ENCODE data around the gene FBXO28.
"Not testable (repeated sequence)": the region's sequence is repeated elsewhere in the genome, so short reads cannot be mapped to it uniquely, and the experiment has no call there.

The FBXO28 gene, protein sequence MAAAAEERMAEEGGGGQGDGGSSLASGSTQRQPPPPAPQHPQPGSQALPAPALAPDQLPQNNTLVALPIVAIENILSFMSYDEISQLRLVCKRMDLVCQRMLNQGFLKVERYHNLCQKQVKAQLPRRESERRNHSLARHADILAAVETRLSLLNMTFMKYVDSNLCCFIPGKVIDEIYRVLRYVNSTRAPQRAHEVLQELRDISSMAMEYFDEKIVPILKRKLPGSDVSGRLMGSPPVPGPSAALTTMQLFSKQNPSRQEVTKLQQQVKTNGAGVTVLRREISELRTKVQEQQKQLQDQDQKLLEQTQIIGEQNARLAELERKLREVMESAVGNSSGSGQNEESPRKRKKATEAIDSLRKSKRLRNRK

DNA sequence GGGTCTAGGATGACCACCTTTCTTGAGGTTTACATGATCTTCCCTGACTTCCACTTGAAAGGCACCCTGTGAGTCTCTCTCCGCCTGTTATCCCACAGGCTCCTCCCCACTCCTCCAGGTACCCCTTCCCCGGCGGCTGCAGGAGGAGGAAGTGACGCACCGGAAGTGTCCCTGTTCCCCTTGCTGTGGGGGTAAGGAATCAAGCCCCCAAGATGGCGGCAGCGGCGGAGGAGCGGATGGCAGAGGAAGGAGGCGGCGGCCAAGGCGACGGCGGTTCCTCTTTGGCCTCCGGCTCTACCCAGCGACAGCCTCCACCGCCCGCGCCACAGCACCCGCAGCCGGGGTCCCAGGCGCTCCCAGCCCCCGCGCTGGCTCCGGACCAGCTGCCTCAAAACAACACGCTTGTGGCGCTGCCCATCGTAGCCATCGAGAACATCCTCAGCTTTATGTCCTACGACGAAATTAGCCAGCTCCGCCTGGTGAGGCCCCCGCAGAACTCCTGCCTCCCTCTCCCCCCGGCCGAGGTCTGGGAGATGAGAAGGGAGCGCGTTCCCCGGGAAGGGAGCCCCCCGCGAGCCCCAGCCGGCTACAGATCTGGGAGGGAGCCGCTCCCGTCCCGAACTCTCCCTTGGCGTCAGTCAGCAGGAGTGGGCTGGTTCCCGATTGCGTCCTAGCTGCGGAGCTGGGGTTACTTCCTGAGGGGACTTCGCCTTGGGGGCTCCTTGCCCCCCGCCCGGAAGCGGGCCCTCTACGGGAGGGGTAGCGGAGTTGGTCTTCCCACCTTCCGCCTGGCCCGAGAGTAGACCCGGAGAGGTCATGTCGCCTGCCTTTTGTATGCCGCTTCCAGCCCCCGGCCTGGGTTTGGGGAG, at the start of gene FBXO28:
FBXO28 (plus strand) TSS at position 194 of the 869 bp plus-strand sequence; CDS start at position 213, 19 bp downstream.
- DNase-seq (ENCODE audit: low read depth in 2 of 2), result peak; percentile 92 to 95

DNA sequence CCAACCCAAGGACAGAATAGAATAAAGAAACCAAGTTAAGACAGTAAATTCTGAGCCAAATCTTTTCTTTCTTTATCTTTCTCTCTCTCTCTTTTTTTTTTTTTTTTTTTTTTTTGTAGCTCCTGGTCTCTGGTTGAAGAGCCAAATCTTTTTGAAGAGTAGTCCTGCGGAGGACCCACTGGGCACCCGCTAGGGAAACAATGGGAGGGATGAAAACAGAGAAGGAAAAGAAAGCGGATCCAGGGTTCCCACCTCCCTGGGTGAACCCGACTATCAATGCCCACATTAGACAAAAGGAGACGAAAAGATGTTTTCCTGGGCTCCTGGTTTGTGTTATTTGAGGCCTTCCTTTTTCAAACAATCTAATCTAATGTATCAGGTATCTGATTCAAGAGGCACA, 49.8 kb upstream of the FBXO28 start:
- no peak for DNase-seq (ENCODE audit: low read depth in 2 of 2)

DNA sequence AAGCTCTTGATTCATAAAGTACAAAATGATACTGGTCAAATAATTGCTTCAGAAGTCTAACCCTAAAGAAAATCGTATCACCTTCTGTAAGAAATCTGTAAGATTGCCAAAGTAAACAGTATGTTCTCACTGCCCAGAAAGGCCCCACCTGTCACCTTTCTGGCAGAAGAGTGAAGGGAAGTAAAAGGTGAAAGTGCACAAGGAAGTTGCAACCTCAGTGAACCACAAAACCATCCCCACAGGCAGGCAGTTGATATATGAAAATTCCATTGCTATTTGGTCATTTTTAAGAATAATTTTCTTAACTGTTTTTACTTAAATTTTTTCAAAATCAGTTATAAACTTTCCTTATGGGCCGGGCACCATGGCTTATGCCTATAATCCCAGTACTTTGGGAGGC, 48.5 kb upstream of the FBXO28 start:
- no peak for DNase-seq (ENCODE audit: low read depth in 2 of 2)

DNA sequence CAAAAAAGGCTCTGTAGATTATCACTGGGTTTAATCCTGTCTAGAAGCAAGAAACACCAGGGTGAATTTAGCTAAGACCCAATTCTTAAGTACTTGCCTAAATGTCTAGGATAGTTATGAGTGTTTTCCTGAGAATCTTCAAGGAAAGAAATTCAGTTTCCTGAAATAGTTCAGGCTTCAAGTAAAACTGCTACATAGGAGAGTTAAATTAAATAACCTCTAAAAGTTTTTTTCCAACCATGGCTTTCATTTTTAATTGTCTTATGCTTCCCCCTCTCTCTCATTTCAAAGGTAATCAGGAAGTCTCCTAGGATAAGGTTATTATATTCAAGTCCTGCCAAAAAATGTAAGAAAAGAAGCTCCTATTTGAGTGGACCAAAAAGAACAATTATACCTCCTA, 46.7 kb upstream of the FBXO28 start:
- DNase-seq (ENCODE audit: low read depth in 2 of 2), result no peak

DNA sequence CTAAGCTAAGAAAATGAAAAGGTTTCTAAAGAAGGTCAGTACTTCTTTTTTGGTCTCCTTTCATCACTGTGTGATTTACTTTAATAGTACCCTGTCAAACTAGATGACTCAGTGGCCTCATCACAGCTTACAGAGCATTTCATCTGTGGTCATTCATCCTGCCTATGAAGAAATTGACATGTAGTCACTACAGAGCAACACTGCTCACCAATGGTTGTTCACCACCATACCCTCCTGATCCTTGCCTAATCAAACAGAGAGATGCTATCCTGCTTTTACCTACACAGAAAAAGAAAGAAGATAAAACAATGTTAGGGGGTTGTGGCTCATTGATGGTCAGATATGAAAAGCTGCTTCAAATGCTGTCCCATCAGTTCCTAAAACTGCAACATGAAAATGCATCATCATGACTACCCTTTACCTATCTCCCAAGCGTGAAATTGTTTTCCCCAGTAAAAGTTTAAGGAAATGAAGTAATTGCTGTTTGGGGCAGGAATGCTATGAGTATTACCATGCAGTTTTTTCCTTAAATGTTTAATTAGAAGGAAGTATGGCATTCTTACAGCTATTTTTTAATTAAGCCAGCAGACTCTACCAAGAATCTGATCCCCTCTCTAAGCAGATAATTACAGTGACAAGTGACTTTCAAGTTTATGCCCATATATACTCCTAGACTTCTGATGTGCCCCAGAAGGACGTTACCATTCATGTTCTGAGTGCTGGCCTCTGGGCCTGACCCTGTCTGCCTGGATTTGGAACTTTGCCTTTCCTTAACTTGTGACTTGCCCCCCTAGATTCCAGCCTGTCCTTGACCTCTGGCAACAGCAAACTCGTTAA, 46.1 kb upstream of the FBXO28 start:
- no peak for DNase-seq (ENCODE audit: low read depth in 2 of 2)

DNA sequence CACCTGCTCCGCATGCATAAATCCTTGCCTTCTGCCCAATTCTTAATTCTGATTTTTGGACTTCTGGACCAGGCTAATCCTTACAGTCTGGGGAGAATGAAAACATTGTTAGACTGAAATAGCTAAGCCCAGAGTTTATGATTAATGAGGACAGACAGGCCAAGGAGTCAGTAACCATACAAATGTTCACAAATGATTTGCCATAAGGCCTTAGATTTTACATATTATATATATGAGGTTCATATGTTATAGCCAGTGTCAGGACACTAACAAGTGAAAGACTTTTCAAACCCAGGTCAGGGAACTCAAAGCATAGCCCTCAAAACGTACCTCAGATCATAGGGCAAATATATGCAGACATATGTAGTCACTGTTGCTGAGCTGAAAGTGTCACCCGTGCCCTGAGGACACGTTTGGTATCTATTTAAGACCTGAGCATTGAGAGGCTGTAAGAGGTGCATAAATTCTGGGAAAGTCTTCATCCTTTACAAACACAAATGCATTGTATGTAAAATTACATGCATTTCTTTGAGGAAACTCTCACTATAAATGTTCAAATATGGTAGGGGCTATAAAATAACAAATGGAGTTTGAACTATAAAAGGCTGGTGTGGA, 45.3 kb upstream of the FBXO28 start:
- DNase-seq (ENCODE audit: low read depth in 2 of 2), result no peak

DNA sequence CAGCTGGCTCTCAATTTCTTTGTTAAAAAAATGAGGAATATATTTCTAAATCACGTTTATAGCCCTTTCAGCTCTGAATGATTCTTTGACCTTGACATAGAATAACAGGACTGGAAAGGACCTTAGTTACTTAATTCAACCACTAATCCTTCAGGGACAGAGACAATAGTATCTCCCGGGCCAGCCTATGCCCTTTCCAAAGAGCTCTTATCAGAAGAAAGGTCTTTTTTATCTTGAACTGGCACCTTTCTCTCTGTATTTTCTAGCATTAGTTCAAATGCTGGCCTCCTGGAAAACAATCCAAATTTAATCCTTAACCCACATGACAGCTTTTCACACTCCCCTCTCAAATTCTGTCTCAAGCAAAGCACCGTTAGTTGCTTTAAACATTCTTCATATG, 44.8 kb upstream of the FBXO28 start:
- DNase-seq (ENCODE audit: low read depth in 2 of 2), result no peak

DNA sequence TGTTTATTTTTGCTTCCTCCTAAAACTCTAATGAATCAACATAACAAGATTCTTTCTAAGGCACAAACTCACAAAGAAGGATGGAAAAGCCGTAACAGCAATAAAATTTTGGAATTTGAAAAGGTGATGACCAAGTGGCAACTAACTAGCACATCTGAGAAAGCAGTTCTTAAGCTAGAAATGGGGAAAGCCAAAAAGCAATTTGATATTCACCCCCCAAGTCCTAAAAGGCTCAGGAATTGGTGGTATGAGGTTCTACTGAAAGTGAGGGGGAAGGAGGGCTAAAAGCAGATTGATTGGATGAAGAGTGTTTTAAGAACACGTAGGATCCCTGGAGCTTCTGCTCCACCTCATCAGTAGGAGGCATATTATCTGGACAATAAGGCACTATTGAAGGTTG, 43.4 kb upstream of the FBXO28 start:
- no peak for DNase-seq (ENCODE audit: low read depth in 2 of 2)

DNA sequence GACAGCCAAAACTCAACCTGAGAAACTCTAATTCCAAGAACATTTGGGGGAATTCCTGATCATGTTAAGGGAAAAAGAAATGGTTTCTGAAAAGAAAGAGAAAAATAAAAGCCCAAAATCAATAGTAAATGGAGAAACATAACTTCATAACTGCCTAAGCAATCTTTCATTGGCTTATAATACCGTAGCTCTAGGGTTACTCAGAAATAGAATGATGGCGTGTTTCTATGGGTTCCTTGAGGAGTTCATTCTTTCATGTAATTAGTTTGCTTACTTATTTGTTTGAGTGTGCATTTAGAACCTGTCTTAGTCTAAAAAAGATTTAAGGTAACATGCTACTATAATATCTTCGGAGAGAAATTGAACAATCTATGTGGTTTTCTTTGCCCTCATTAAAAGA, 37.5 kb upstream of the FBXO28 start:
- DNase-seq (ENCODE audit: low read depth in 2 of 2), result no peak

DNA sequence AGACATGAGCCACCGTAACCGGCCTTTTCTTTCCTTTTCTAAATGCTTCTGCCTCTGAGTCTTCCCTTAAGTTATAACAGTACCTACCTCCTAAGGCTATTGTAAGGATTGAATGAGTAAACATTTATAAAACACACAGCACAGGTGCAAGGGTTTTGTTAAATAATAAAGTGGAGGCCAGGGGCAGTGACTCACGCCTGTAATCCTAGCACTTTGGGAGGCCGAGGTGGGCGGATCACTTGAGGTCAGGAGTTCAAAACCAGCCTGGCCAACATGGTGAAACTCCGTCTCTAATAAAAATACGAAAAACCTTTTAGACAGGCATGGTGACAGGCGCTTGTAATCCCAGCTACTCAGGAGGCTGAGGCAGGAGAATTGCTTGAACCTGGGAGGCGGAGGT, 34.3 kb upstream of the FBXO28 start:
- DNase-seq (ENCODE audit: low read depth in 2 of 2), result not testable (repeated sequence)

DNA sequence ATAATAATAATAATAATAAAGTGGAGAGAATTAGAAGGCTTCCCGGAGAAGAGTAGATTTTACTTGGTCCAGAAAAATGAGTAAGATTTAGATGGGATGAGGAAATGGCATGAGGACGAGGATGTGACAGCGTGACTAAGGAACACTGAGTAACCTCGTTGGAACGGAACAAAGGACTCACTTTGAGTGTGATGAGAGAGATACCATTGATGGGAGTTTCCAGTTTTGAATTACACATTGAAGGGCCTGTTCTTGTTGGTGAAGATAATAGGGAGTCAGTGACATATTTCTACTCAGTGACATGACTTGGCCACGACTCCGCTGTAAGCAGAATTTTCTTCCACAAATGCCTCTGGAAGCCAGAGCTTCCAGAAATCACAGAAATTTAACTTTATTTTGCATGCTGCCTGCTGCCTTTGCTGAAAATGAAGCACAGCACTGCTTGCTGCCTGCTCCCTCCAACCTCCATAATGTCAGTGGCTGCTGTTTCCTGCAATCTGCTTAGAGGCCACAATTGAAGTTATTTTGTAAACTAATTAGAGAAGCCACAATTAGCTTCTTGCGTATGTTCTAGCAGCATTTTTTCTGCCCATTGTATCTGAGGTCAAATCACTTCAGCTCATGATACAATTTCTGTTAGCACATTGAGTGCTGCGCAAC, 33.7 kb upstream of the FBXO28 start:
- DNase-seq (ENCODE audit: low read depth in 2 of 2), result no peak

DNA sequence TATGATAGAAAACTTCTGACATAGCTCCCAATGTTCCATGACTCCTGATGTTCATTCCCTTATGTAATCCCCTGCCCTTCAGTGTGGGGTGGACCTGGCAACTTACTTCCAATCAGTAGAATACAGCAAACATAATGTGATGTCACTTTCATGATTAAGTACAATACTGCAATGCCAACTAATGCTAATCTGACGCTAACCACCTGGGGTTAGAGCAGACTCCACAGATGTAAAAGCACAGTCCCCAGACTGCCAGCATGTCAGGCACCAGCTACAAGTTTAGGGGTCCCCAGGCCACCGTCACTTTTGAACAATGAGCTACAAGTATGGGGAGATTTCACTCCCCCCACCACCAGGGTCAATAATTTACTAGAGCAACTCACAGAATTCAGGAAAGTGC, 32.3 kb upstream of the FBXO28 start:
- DNase-seq (ENCODE audit: low read depth in 2 of 2), result no peak

DNA sequence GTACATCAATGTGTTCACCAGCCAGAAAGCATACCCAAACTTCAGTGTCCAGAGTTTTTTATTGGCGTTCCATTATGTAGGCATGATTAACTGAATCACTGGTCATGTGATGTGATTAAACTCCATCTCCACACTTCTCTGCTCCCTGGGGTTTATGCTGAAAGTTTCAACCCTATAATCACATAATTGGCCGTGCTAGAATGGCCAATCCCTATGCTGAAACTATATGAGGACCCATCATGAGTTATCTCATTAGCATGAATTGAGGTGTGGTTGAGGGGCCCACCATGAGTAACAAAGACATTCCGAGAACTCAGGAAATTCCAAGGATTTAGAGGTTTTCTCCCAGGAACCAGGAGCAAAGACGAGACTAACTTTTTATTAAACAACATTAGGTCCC, 31.8 kb upstream of the FBXO28 start:
- DNase-seq (ENCODE audit: low read depth in 2 of 2), result no peak

DNA sequence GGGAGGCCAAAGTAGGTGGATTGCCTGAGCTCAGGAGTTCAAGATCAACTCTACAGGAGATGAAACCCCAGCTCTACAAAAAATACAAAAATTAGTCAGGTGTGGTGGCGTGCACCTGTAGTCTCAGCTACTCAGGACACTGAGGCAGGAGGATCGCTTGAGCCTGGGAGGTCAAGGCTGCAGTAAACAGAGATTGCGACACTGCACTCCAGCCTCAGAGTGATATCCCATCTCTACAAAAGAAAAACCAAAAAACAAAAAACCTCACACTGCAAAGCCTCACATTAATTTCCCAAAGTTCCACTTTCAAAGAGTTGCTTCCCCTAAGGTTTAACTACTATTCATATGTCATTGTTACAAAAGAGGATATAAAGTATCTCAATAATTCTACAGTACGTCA, 29.0 kb upstream of the FBXO28 start:
- DNase-seq (ENCODE audit: low read depth in 2 of 2), result no peak

DNA sequence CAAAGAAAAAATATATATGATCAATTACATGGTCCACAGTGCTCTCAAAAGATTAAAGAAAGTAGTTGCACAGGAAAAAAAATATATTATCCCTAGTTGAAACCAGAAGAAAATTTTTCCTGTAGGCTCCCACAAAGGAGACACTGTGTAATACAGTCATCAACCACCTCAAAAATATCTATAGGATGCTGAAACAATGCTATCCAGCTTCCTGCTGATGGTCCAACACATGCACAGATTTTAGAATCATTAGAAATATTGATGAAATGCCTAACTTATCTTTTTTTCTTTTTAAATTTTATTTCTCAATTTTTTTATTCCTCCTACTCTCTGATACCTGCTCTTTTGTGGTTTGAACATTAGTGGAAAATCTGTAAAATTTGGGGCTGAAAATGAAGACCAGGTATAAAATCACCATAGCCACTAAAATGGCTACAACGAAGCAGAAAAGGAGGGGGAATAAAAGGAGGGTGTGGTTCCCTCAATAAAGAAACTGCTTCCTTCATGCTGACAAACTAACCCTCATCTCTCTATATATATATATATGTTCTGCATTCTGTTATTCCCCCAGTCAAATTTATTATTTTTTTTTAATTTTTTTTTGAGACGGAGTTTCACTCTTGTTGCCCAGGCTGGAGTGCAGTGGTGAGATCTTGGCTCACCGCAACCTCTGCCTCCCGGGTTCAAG, 28.3 kb upstream of the FBXO28 start:
- no peak for DNase-seq (ENCODE audit: low read depth in 2 of 2)

DNA sequence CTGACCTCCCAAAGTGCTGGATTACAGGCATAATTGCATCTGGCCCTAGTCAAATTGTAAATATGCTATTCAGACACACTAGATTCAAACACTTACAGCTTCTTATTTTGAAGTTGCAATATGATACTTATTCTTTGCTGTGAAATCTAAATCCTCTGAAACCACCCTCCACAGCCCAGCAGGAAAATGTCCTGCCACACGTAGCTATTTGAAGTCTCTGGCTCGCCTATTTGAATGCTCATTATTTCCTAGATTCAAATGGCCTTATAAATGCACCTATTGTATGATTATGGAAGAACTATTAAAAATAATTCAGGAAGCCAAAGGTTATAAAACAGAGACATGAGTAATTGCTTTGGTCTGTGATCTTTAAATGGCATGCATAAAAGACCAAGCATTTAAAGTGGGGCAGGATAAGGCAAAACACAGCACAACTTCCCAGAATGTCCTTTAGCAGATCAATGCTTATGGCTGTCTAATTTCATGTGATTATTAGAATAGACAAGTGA, 26.6 kb upstream of the FBXO28 start:
- no peak for DNase-seq (ENCODE audit: low read depth in 2 of 2)

DNA sequence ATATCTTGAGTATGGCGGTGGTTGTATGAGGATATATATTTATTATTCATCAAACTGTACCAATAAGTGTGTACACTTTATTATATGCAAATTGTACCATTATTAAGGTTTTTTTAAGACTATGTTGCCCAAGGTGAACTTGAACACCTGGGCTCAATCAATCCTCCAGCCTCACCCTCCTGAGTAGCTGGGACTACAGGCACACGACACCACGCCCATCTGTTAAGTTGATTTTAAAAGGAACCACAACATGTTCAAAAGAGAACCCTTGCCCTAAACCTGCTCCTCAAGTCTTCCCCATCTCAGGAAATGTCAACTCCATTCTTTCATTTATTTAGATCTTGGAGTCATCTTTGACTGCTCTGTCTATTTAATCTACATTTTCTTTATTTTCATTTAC, 24.3 kb upstream of the FBXO28 start:
- DNase-seq (ENCODE audit: low read depth in 2 of 2), result no peak

DNA sequence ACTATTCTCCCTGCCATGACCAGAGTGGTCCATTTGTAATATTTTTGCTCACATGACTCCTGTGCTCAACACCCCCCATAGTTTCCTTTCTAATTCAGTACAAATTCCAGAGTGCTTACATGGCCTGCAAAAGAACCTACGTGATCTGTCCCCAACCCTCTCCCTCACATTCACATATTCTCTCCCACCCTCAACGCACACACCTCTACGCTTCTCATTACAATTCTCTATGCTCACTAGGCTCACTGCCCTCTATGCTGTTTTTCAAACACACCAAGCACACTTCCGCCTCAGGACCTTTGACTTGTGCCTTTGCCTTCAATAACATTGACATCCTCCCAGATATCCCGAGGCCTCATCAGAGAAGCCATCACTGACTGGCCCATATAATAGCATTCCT, 23.8 kb upstream of the FBXO28 start:
- no peak for DNase-seq (ENCODE audit: low read depth in 2 of 2)

DNA sequence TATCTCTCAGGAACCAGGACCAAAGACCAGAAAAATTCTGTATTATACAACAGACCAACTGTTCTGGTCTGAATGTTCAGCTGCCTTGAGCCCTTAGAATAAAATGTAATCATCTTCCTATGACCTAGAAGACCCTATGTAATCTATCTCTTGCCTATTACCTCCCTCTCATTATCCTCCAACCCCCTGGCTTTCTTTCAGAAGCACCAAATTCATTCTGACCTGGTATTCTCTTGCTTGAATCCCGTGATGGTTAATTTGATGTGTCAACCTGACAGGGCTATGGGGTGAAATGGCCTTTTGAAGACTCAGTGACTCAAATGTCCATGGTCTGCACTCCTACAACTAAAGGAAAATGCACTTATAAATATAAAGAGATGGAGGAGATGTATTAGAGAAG, 21.8 kb upstream of the FBXO28 start:
- no peak for DNase-seq (ENCODE audit: low read depth in 2 of 2)

DNA sequence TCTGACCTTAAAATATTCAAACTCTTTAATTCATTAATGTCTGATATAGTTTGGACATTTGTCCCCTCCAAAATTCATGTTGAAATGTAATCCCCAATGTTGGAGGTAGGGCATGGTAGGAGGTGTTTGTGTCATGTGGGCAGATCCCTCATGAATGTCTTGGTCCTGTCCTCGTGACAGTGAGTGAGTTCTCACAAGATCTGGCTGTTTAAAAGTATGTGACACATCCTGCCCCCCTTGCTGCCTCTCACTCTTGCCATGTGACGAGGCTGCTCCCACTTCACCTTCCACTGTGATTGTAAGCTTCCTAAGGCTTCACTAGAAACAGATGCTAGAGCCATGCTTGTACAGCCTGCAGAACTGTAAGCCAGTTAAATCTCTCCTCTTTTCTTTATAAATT, 21.3 kb upstream of the FBXO28 start:
- no peak for DNase-seq (ENCODE audit: low read depth in 2 of 2)

Measured in stimulated activated CD4-positive, alpha-beta T cell treated with anti-CD3 and anti-CD28 coated beads, Interleukin-4, amount 100 ng/mL, for 48 hours (primary cell).